Right cardiac atrium (tissue), 5 donors: ENCODE data around the gene SORCS2. TPM values are rescaled to one million over a fixed set of nuclear protein-coding genes. Genes with fewer than 3 reads are reported as not detected.
"Not testable (repeated sequence)": the region's sequence is repeated elsewhere in the genome, so short reads cannot be mapped to it uniquely, and the experiment has no call there.

Experiments used
- ATAC-seq, 2 donors: fragments of 200-7000 bp; cut with Tn5 transposase; one replicate each; pipeline versions ENCODE4 v1.8.0 to v1.9.1; 2020; ENCODE audit warnings: moderate library complexity in 2 of 2, mild to moderate bottlenecking in 1 of 2
- DNase-seq, 3 donors: peaks; one replicate each; pipeline ENCODE4 v3.0.0-alpha.2; 2020
- H3K27ac ChIP-seq: one replicate; pipeline ENCODE4 v1.5.1; 2013; ENCODE audit warnings: mild to moderate bottlenecking, low read length, control low read depth, moderate library complexity
- H3K27me3 ChIP-seq: one replicate; pipeline ENCODE4 v1.6.1; 2013; ENCODE audit not compliant: control insufficient read depth, insufficient read depth
- H3K4me1 ChIP-seq: one replicate; pipeline ENCODE4 v1.6.1; 2013; ENCODE audit warnings: low read length; ENCODE audit not compliant: control insufficient read depth, insufficient read depth
- H3K4me3 ChIP-seq: one replicate; pipeline ENCODE4 v1.5.1; 2013; ENCODE audit warnings: low read length, control low read depth
- H3K9me3 ChIP-seq: one replicate; pipeline ENCODE4 v1.6.1; 2013; ENCODE audit warnings: low read length; ENCODE audit not compliant: control insufficient read depth
- WGBS: extraction: QIAGEN DNeasy Blood & Tissue Kit; methylation state at CpG from one replicate; pipeline ENCODE4 v1.1.7; 2013; 5-methylcytosine and 5-hydroxymethylcytosine counted together
- intact Hi-C, 4 donors: fragments of 100-400 bp; cut with DNase I; formaldehyde crosslinking; loops; one replicate each; pipeline versions ENCODE4 v1.11.0 to v1.14.0; 2022 to 2023
- polyA plus RNA-seq: library from polyadenylated mRNA; stranded (reverse); fragments of 200-250 nt; gene quantifications from one replicate; pipeline ENCODE4 v1.2.3, GENCODE V29; 2013
- total RNA-seq, 4 donors: library from RNA; stranded (reverse); fragmentation: NEBNext Ultra II Directional; extraction: Animal tissue kit (Norgen Biotek cat#: 25700); gene quantifications; one replicate each; pipeline ENCODE4 v1.2.1, GENCODE V29; 2021
- donor health status: healthy with polysubstance abuse.
- donor health status: DM: no; HTN: yes; CAD: no.
- donor health status: DM: no; HTN: no; CAD: no.
- donor health status: DM: no; HTN: yes; CAD: no; lungs with severe emphysema.
- donor health status: DM: yes; HTN: yes; CAD: no.

The SORCS2 gene
- total and polyA plus RNA-seq, 5 donors: 2.1 to 7.3 (median 2.7) TPM

DNA sequence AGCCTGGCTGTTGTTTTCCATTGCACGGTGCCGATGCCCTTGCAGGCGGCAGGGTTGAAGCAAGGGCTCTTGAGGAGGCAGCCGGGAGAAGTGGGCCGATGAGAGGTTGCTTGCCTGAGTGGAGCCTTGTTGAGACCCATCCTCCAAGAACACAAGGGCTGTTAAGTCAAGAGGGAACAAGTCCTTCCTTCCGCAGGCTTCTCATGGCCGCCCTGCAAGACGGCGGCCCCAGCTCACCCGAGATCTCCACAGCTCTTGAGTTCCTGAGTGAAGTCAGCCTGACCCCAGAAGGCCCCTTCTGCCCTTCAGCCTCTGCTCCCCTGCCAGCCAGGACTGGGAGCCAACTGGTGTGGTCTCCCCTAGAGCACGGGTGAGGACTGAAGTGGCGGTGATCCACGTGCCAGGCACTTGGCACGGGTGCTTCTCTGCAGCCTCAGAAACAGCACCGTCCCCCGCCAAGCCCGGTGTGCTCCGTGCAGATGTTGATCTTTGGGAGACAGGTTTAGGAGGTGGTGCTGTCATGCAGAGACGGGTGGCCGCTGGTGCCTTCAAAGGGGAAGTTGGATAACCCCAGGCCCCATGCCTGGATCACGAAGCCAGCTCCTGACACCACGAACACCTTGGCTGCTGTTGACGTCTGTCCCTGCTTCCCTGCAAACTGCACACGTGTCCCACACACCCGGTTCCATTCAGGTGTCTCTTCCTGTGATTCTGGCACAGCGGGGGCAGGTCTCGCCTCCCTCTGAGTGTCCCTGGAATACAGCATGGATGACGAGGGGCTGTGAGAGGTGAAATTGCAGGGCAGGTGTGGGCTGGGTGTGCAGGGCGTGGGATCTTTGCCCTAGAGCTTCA lies 406.8 kb downstream of the SORCS2 start:
- no peaks in the 10 kb centered on the region for H3K9me3 ChIP-seq
- ATAC-seq (peak; percentile 14), DNase-seq (no peak)

GRCh38 chr4:7600247-7600646 lies 407.9 kb downstream of the SORCS2 start:
- Histone ChIP-seq H3K27me3 (no peaks in the 10 kb centered on the region), H3K4me3 (no peak overlapping the region), H3K4me1 (no peaks in the 10 kb centered on the region), H3K27ac (no peak overlapping the region), H3K9me3 (no peaks in the 10 kb centered on the region)
- no peak for DNase-seq
- 88% methylated on average over 17 of the region's 17 CpGs for WGBS
- ATAC-seq: no peak
- intact Hi-C loops: no loop called here

More for the DNA sequence above, 406.8 kb downstream of the SORCS2 start:
- Histone ChIP-seq H3K4me3 (no peak overlapping the region), H3K27me3 (no peaks in the 10 kb centered on the region), H3K27ac (no peak overlapping the region), H3K4me1 (no peaks in the 10 kb centered on the region)
- 76% methylated on average over 29 of the region's 29 CpGs for WGBS
- intact Hi-C loops: no loop called here

GRCh38 chr4:7602166-7602565 lies 409.8 kb downstream of the SORCS2 start:
- H3K27me3 ChIP-seq, ATAC-seq, H3K9me3 ChIP-seq, DNase-seq, H3K27ac ChIP-seq, intact Hi-C loops, H3K4me1 ChIP-seq, H3K4me3 ChIP-seq: not testable (repeated sequence)
- 94% methylated on average over 30 of the region's 30 CpGs for WGBS

GRCh38 chr4:7607156-7607910 lies 415.0 kb downstream of the SORCS2 start:
- Histone ChIP-seq H3K4me1 (peaks cover 3% of the 10 kb centered on the region), H3K27ac (no peak overlapping the region), H3K27me3 (no peaks in the 10 kb centered on the region), H3K4me3 (no peak overlapping the region), H3K9me3 (no peaks in the 10 kb centered on the region)
- 82% methylated on average over 14 of the region's 14 CpGs for WGBS
- intact Hi-C loops: no loop called here
- ATAC-seq: no peak
- DNase-seq: no peak

- intact Hi-C loops: no loop called here
- H3K4me3 ChIP-seq: no peak overlapping the region
- no peak overlapping the region for H3K27ac ChIP-seq
- H3K9me3 ChIP-seq: no peaks in the 10 kb centered on the region
- H3K27me3 ChIP-seq: no peaks in the 10 kb centered on the region
- WGBS: 61% methylated on average over 7 of the region's 7 CpGs
- no peak for DNase-seq
- ATAC-seq: no peak
- peaks cover 3% of the 10 kb centered on the region for H3K4me1 ChIP-seq
Measured at GRCh38 chr4:7608046-7608445, 415.7 kb downstream of the SORCS2 start.

- WGBS: 66% methylated on average over 10 of the region's 10 CpGs
- DNase-seq: no peak
- Histone ChIP-seq H3K9me3 (no peaks in the 10 kb centered on the region), H3K4me1 (peaks cover 3% of the 10 kb centered on the region), H3K27ac (no peak overlapping the region), H3K4me3 (no peak overlapping the region), H3K27me3 (no peaks in the 10 kb centered on the region)
- intact Hi-C loops: no loop called here
- ATAC-seq: no peak
Measured at GRCh38 chr4:7609316-7609715, 417.0 kb downstream of the SORCS2 start.

DNA sequence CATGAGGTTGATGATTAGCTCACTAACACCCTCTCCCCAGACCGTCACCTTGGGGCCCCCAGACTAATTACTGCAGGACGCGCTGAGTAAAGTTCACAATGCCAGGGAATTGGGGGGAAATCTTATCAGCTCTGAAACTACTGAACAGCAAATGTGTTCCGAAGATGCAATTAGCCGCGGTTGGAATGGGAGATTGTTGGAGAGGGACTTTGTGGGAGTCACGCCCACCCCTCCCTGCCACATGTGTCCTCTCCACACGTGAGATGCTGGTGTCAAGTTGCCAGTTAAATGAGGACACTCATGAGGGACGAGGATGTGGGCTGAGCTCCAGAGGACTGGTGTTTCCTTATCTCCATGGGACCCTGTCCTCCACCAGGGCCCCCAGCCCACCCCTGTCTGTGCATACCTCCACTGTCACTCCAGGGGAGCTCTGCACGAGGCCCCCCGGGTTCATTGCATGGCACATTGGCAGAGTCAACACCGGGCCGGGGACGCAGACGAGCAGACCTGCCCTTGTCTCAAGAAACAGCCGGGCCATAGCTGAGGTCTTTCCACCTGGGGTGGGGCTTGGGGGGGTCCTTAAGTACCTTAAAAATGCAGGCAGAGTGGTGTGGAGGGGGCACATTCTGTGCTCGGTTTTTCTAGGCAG lies 417.8 kb downstream of the SORCS2 start:
- intact Hi-C loops: no loop called here

GRCh38 chr4:7610841-7611240 lies 418.5 kb downstream of the SORCS2 start:
- no peak overlapping the region for H3K27ac ChIP-seq
- peaks cover 3% of the 10 kb centered on the region for H3K4me1 ChIP-seq
- intact Hi-C loops: no loop called here
- H3K4me3 ChIP-seq: no peak overlapping the region
- ATAC-seq (no peak), DNase-seq (no peak)
- WGBS: 88% methylated on average over 8 of the region's 8 CpGs
- H3K27me3 ChIP-seq: no peaks in the 10 kb centered on the region
- no peaks in the 10 kb centered on the region for H3K9me3 ChIP-seq

More for the DNA sequence above, 417.8 kb downstream of the SORCS2 start:
- ATAC-seq: no peak
- no peaks in the 10 kb centered on the region for H3K9me3 ChIP-seq
- H3K27me3 ChIP-seq: no peaks in the 10 kb centered on the region
- no peak for DNase-seq
- peaks cover 3% of the 10 kb centered on the region for H3K4me1 ChIP-seq
- 51% methylated on average over 17 of the region's 17 CpGs for WGBS
- no peak overlapping the region for H3K4me3 ChIP-seq
- H3K27ac ChIP-seq: no peak overlapping the region

- Histone ChIP-seq H3K27ac (no peak overlapping the region), H3K4me3 (no peak overlapping the region), H3K9me3 (no peaks in the 10 kb centered on the region), H3K27me3 (no peaks in the 10 kb centered on the region), H3K4me1 (peaks cover 3% of the 10 kb centered on the region)
- intact Hi-C loops: no loop called here
- no peak for DNase-seq
- no peak for ATAC-seq
- 82% methylated on average over 16 of the region's 16 CpGs for WGBS
Measured at GRCh38 chr4:7612311-7612897, 420.1 kb downstream of the SORCS2 start.

- 98% methylated on average over 1 of the region's 1 CpG for WGBS
- intact Hi-C loops: no loop called here
Measured at GRCh38 chr4:7614350-7614949, 422.1 kb downstream of the SORCS2 start.

More at GRCh38 chr4:7614350-7614949, 422.1 kb downstream of the SORCS2 start:
- no peaks in the 10 kb centered on the region for H3K27me3 ChIP-seq
- no peak overlapping the region for H3K4me3 ChIP-seq
- H3K4me1 ChIP-seq: peaks cover 2% of the 10 kb centered on the region
- no peak overlapping the region for H3K27ac ChIP-seq
- H3K9me3 ChIP-seq: no peaks in the 10 kb centered on the region
- ATAC-seq (no peak), DNase-seq (no peak)
